Measurements from ENCODE around the gene TMEM63C.
"Not testable (repeated sequence)": the region's sequence is repeated elsewhere in the genome, so short reads cannot be mapped to it uniquely, and the experiment has no call there.

Gene TMEM63C

GRCh38 chr14:77155083-77155482, 26.5 kb upstream of the TMEM63C start:
- H3K4me2 ChIP-seq: peak overlapping the region; percentile 39; the same call in 1 of the 2 replicates
- no peak overlapping the region for H3K4me3 ChIP-seq
- H3K4me1 ChIP-seq: peaks cover 13% of the 10 kb centered on the region
- H3K9me3 ChIP-seq: no peaks in the 10 kb centered on the region
- H3K9ac ChIP-seq: no peak overlapping the region
- H3K36me3 ChIP-seq: no peaks in the 10 kb centered on the region
- H3K27ac ChIP-seq: no peak overlapping the region
- H4K20me1 ChIP-seq: no peaks in the 10 kb centered on the region
- H3K27me3 ChIP-seq: no peaks in the 10 kb centered on the region
- TF ChIP-seq Cebpa-rat (IDR thresholded peaks at IDR 0.05): no peak

GRCh38 chr14:77157740-77158139, 23.9 kb upstream of the TMEM63C start:
- Histone ChIP-seq H3K4me1 (peaks cover 13% of the 10 kb centered on the region), H3K9me3 (no peaks in the 10 kb centered on the region), H3K27ac (no peak overlapping the region), H3K4me2 (no peak overlapping the region), H3K36me3 (no peaks in the 10 kb centered on the region), H3K9ac (no peak overlapping the region), H3K27me3 (no peaks in the 10 kb centered on the region), H4K20me1 (no peaks in the 10 kb centered on the region), H3K4me3 (no peak overlapping the region)
- TF ChIP-seq Cebpa-rat (IDR thresholded peaks at IDR 0.05): no peak

- no peaks in the 10 kb centered on the region for H3K27me3 ChIP-seq
- H3K4me1 ChIP-seq: peaks cover 13% of the 10 kb centered on the region
- no peak overlapping the region for H3K9ac ChIP-seq
- H3K4me2 ChIP-seq: no peak overlapping the region
- H3K27ac ChIP-seq: no peak overlapping the region
- H3K4me3 ChIP-seq: no peak overlapping the region
- no peak for TF ChIP-seq Cebpa-rat (IDR thresholded peaks at IDR 0.05)
- no peaks in the 10 kb centered on the region for H3K36me3 ChIP-seq
- H4K20me1 ChIP-seq: no peaks in the 10 kb centered on the region
- no peaks in the 10 kb centered on the region for H3K9me3 ChIP-seq
Measured at GRCh38 chr14:77158175-77158881, 23.3 kb upstream of the TMEM63C start.

- H3K9ac ChIP-seq: no peak overlapping the region
- TF ChIP-seq Cebpa-rat (IDR thresholded peaks at IDR 0.05): no peak
- no peak overlapping the region for H3K27ac ChIP-seq
- H4K20me1 ChIP-seq: no peaks in the 10 kb centered on the region
- H3K4me1 ChIP-seq: peaks cover 13% of the 10 kb centered on the region
- H3K4me3 ChIP-seq: no peak overlapping the region
- H3K36me3 ChIP-seq: no peaks in the 10 kb centered on the region
- no peak overlapping the region for H3K4me2 ChIP-seq
- H3K27me3 ChIP-seq: no peaks in the 10 kb centered on the region
- H3K9me3 ChIP-seq: no peaks in the 10 kb centered on the region
Measured at GRCh38 chr14:77158882-77159255, 22.7 kb upstream of the TMEM63C start.

GRCh38 chr14:77161011-77161410, 20.6 kb upstream of the TMEM63C start:
- no peak overlapping the region for H3K4me3 ChIP-seq
- H3K4me1 ChIP-seq: no peaks in the 10 kb centered on the region
- H3K9ac ChIP-seq: no peak overlapping the region
- no peak for TF ChIP-seq Cebpa-rat (IDR thresholded peaks at IDR 0.05)
- no peaks in the 10 kb centered on the region for H4K20me1 ChIP-seq
- no peak overlapping the region for H3K27ac ChIP-seq
- no peak overlapping the region for H3K4me2 ChIP-seq
- no peaks in the 10 kb centered on the region for H3K27me3 ChIP-seq
- H3K36me3 ChIP-seq: no peaks in the 10 kb centered on the region
- no peaks in the 10 kb centered on the region for H3K9me3 ChIP-seq

GRCh38 chr14:77170045-77170444, 11.6 kb upstream of the TMEM63C start:
- Histone ChIP-seq H3K9me3 (peaks cover 20% of the 10 kb centered on the region), H3K27me3 (no peaks in the 10 kb centered on the region), H3K9ac (no peak overlapping the region), H3K36me3 (no peaks in the 10 kb centered on the region), H3K27ac (no peak overlapping the region), H3K4me2 (no peak overlapping the region), H3K4me3 (no peak overlapping the region), H3K4me1 (no peaks in the 10 kb centered on the region), H4K20me1 (no peaks in the 10 kb centered on the region)
- TF ChIP-seq Cebpa-rat (IDR thresholded peaks at IDR 0.05): no peak

- no peak overlapping the region for H3K27ac ChIP-seq
- no peaks in the 10 kb centered on the region for H3K27me3 ChIP-seq
- no peaks in the 10 kb centered on the region for H4K20me1 ChIP-seq
- H3K9me3 ChIP-seq: peaks cover 20% of the 10 kb centered on the region
- no peak overlapping the region for H3K4me3 ChIP-seq
- H3K4me1 ChIP-seq: peaks cover 6% of the 10 kb centered on the region
- no peak overlapping the region for H3K9ac ChIP-seq
- H3K4me2 ChIP-seq: no peak overlapping the region
- TF ChIP-seq Cebpa-rat (IDR thresholded peaks at IDR 0.05): no peak
- H3K36me3 ChIP-seq: no peaks in the 10 kb centered on the region
Measured at GRCh38 chr14:77172916-77173315, 8.7 kb upstream of the TMEM63C start.

GRCh38 chr14:77173911-77174617, 7.5 kb upstream of the TMEM63C start:
- Histone ChIP-seq H3K4me1 (peaks cover 13% of the 10 kb centered on the region), H3K9me3 (peaks cover 20% of the 10 kb centered on the region)
- not testable (repeated sequence) for H3K4me3 ChIP-seq, H3K27me3 ChIP-seq, H3K4me2 ChIP-seq, H4K20me1 ChIP-seq, H3K36me3 ChIP-seq, H3K9ac ChIP-seq, H3K27ac ChIP-seq

- no peak for TF ChIP-seq Cebpa-rat (IDR thresholded peaks at IDR 0.05)
- Histone ChIP-seq H3K27ac (no peak overlapping the region), H3K4me2 (no peak overlapping the region), H3K4me1 (peaks cover 13% of the 10 kb centered on the region), H3K36me3 (no peaks in the 10 kb centered on the region), H3K27me3 (no peaks in the 10 kb centered on the region), H3K4me3 (no peak overlapping the region), H3K9ac (no peak overlapping the region), H3K9me3 (peaks cover 5% of the 10 kb centered on the region; the same call in 1 of the 2 replicates), H4K20me1 (no peaks in the 10 kb centered on the region)
Measured at GRCh38 chr14:77175843-77176242, 5.8 kb upstream of the TMEM63C start.

- Histone ChIP-seq H3K4me1 (peaks cover 26% of the 10 kb centered on the region), H3K4me2 (peak overlapping the region; percentile 28; the same call in 1 of the 2 replicates), H3K36me3 (no peaks in the 10 kb centered on the region), H3K9ac (no peak overlapping the region), H3K9me3 (no peaks in the 10 kb centered on the region), H3K4me3 (no peak overlapping the region), H3K27ac (no peak overlapping the region), H3K27me3 (no peaks in the 10 kb centered on the region), H4K20me1 (no peaks in the 10 kb centered on the region)
- TF ChIP-seq Cebpa-rat (IDR thresholded peaks at IDR 0.05): no peak
Measured at GRCh38 chr14:77177702-77178101, 3.9 kb upstream of the TMEM63C start.
